ENCODE results near the gene MCU. TPM values are rescaled to one million over a fixed set of nuclear protein-coding genes. Genes with fewer than 3 reads are reported as not detected.

MCU gene
- total RNA-seq, 1 donor from 2014 or later: 63.8 TPM

DNA sequence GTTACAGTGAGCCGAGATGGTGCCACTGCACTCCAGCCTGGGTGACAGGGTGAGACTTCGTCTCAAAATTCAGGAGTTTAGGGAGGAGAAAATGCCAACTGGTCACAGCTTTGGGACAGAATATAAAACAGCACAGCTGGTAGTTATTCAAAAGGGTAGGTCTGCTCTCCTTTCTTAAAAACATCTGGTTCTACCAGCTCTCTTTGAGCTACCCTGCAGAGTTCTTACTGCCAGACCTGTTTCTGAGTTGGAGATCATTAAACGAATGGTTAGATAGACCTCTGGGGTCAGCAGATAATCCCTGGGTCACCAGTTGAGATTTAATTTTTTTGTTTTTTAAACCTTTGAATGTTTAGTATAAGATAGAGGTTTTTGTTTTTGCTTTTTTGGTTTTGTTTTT is 52.6 kb downstream of the MCU start:
- DNase-seq (ENCODE audit: low spot score, unreplicated experiment): no peak
- TF ChIP-seq, protein P1, sequence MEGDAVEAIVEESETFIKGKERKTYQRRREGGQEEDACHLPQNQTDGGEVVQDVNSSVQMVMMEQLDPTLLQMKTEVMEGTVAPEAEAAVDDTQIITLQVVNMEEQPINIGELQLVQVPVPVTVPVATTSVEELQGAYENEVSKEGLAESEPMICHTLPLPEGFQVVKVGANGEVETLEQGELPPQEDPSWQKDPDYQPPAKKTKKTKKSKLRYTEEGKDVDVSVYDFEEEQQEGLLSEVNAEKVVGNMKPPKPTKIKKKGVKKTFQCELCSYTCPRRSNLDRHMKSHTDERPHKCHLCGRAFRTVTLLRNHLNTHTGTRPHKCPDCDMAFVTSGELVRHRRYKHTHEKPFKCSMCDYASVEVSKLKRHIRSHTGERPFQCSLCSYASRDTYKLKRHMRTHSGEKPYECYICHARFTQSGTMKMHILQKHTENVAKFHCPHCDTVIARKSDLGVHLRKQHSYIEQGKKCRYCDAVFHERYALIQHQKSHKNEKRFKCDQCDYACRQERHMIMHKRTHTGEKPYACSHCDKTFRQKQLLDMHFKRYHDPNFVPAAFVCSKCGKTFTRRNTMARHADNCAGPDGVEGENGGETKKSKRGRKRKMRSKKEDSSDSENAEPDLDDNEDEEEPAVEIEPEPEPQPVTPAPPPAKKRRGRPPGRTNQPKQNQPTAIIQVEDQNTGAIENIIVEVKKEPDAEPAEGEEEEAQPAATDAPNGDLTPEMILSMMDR (IDR thresholded peaks at IDR 0.05; ENCODE audit: unreplicated experiment): no peak
- H3K27ac Mint-ChIP-seq: peak overlapping the region; percentile 88
- no peaks in the 10 kb centered on the region for H3K27me3 Mint-ChIP-seq
- H3K36me3 Mint-ChIP-seq (ENCODE audit: insufficient read depth): peaks cover 14% of the 10 kb centered on the region
- H3K9me3 Mint-ChIP-seq (ENCODE audit: low read depth): no peaks in the 10 kb centered on the region
- H3K4me1 Mint-ChIP-seq (ENCODE audit: low read depth): peaks cover 32% of the 10 kb centered on the region
- H3K4me3 Mint-ChIP-seq (ENCODE audit: low read depth): no peak overlapping the region

DNA sequence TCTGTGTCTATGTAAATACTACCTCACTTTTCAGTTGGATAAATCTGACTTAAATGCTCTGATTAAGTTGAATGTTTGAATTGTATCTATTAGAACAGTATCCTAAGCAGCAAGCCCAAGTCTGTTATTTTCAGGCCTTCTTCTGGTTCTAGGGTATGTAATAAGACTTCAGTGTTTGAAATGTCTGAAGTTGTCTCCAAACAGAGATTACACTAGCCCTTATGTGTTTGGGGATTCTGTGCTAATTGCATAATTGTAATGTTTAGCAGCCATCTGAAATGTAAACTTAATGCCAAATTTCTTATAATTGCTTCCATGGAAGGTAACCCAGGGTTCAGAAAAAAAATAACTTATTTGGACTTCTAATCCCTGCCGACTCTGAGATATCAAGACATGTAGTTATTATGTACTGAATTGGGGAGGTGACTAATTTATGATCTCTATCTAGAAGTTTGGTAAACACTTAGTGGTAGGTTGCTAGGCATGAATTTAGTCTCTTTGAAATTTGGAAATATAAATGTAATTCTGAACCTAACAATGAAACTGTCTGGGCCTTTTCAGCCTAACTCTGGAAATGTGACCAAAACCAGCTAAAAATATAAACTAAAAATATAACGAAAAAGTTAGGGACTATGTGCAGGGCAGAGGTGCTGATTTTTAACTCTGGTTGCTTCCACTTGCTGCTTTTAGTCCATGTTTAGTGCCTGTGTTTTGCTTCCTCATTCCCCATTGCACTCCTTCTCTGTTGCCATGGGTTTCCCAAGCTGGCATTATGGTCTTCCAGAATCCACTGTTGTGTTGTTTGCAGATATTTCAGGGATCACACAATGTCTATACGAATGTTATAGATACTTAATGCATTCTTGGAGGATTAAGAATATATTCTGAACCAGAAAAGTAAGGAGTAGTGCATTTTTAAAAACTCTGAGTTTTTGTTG is 54.8 kb downstream of the MCU start:
- TF ChIP-seq, protein P1 (IDR thresholded peaks at IDR 0.05; ENCODE audit: unreplicated experiment): no peak
- DNase-seq (ENCODE audit: low spot score, unreplicated experiment): no peak
- Mint-ChIP-seq H3K4me3 (ENCODE audit: low read depth) (no peak overlapping the region), H3K4me1 (ENCODE audit: low read depth) (peaks cover 27% of the 10 kb centered on the region), H3K36me3 (ENCODE audit: insufficient read depth) (peaks cover 10% of the 10 kb centered on the region), H3K9me3 (ENCODE audit: low read depth) (no peaks in the 10 kb centered on the region), H3K27ac (peak overlapping the region; percentile 76), H3K27me3 (no peaks in the 10 kb centered on the region)

DNA sequence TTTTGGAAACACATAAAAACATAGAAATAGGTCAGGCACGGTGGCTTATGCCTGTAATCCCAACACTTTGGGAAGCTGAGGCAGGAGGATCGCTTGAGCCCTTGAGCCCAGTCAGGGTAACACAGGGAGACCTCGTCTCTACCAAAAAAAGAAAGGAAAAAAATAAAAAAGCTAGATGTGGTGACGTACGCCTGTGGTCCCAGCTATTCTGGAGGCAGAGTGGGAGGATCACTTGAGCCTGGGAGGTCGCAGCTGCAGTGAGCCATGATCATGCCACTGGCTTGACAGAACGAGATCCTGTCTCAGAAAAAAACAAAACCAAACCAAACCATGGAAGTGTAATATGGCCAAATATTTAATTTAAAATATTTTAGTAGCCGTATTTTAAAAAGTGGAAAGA is 55.6 kb downstream of the MCU start:
- Mint-ChIP-seq H3K36me3 (ENCODE audit: insufficient read depth) (peaks cover 8% of the 10 kb centered on the region), H3K4me3 (ENCODE audit: low read depth) (no peak overlapping the region), H3K9me3 (ENCODE audit: low read depth) (no peaks in the 10 kb centered on the region), H3K27me3 (no peaks in the 10 kb centered on the region), H3K27ac (peak overlapping the region; percentile 73), H3K4me1 (ENCODE audit: low read depth) (peaks cover 25% of the 10 kb centered on the region)
- DNase-seq (ENCODE audit: low spot score, unreplicated experiment): no peak
- TF ChIP-seq, protein P1 (IDR thresholded peaks at IDR 0.05; ENCODE audit: unreplicated experiment): no peak

DNA sequence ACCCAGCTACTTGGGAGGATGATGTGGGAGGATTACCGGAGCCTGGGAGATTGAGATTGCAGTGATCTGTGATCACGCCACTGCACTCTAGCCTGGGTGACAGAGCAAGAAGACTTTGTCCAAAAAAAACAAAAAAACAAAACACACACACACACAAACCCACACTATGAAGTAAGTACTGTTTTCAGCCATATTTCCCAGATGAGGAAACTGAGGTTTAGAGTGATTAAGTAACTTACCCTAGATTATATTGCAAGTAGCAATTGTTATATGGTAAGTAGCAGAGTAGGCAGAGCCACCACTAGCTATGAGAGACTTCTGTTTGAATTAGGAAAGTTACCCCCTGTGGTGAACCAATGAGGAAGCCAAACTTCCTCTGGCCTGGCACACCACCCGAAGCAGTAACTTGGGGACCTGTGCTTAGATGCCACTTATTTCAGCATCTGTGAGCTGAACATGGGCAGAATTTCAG is 61.9 kb downstream of the MCU start:
- no peak overlapping the region for H3K27ac Mint-ChIP-seq
- peaks cover 22% of the 10 kb centered on the region for H3K4me1 Mint-ChIP-seq (ENCODE audit: low read depth)

DNA sequence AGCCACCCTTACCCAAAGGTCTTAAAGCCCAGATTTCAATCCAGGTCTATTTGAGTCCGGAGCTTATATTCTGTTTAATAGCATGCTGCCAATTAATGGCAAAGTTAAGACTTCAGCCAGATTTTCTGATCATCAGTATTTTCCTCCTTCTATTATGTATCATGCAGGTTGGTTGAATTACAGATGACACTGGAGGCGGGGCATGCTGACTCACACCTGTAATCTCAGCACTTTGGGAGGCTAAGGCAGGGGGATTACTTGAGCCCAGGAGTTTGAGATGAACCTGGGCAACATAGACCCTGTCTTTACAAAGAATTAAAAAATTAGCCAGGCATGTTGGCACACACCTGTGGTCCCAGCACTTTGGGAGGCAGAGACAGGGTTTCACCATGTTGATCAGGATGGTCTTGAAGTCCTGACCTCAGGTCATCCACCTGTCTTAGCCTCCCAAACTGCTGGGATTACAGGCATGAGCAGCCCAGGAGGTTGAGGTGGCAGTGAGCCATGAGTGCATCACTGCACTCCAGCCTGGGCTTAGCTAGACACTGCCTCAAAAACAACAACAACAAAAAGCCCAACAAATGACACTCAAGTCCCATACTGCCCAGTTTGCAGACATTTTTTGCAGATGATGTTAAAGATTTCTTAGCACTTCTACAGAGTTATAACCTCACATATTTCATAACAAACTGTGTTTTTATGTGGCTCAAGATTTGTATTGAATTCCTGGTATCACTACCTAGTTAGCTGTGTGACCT is 62.5 kb downstream of the MCU start:
- H3K27ac Mint-ChIP-seq: no peak overlapping the region
- no peaks in the 10 kb centered on the region for H3K9me3 Mint-ChIP-seq (ENCODE audit: low read depth)
- no peaks in the 10 kb centered on the region for H3K36me3 Mint-ChIP-seq (ENCODE audit: insufficient read depth)
- peaks cover 27% of the 10 kb centered on the region for H3K4me1 Mint-ChIP-seq (ENCODE audit: low read depth)
- no peak for DNase-seq (ENCODE audit: low spot score, unreplicated experiment)
- no peaks in the 10 kb centered on the region for H3K27me3 Mint-ChIP-seq
- TF ChIP-seq, protein P1 (IDR thresholded peaks at IDR 0.05; ENCODE audit: unreplicated experiment): no peak
- H3K4me3 Mint-ChIP-seq (ENCODE audit: low read depth): no peak overlapping the region

More for the DNA sequence above, 61.9 kb downstream of the MCU start:
- H3K9me3 Mint-ChIP-seq (ENCODE audit: low read depth): no peaks in the 10 kb centered on the region
- TF ChIP-seq, protein P1 (IDR thresholded peaks at IDR 0.05; ENCODE audit: unreplicated experiment): no peak
- H3K36me3 Mint-ChIP-seq (ENCODE audit: insufficient read depth): no peaks in the 10 kb centered on the region
- no peak for DNase-seq (ENCODE audit: low spot score, unreplicated experiment)
- H3K4me3 Mint-ChIP-seq (ENCODE audit: low read depth): no peak overlapping the region
- H3K27me3 Mint-ChIP-seq: no peaks in the 10 kb centered on the region
